Natural killer cell treated with Interleukin-12 subunit alpha and Interleukin-12 subunit beta and Interleukin-15 and Interleukin-18, amount 100 ng/mL, for 72 hours (primary cell): ENCODE measurements around the gene COL28A1. TPM values are rescaled to one million over a fixed set of nuclear protein-coding genes. Genes with fewer than 3 reads are reported as not detected.
A peak's percentile ranks its signal among the peaks of the same experiment; 100 is the strongest.

Experiments
- ATAC-seq, 2 donors: fragments of 150-1000 bp; cut with Tn5 transposase in 1 of 2; sonication (Bioruptor Pico), chemical (Tn5 transposase) in 1 of 2; 2 replicates each; pipeline ENCODE4 v1.10.0; 2021
- DNase-seq: peaks from one replicate; pipeline ENCODE4 v3.0.0; 2022; ENCODE audit warnings: low spot score
- H3K27ac Mint-ChIP-seq, 2 donors: 1 replicate in 1 of 2; 2 replicates in 1 of 2; pipeline ENCODE4 v1.8.0; 2022; ENCODE audit warnings: mixed read lengths in 2 of 2, mild to moderate bottlenecking in 1 of 2, moderate library complexity in 1 of 2
- H3K27me3 Mint-ChIP-seq, 2 donors: 1 replicate in 1 of 2; 2 replicates in 1 of 2; pipeline ENCODE4 v1.8.0; 2022; ENCODE audit warnings: mixed read lengths in 2 of 2
- H3K36me3 Mint-ChIP-seq: one replicate; pipeline ENCODE4 v1.8.0; 2022; ENCODE audit warnings: mixed read lengths
- H3K4me1 Mint-ChIP-seq, 2 donors: 1 replicate in 1 of 2; 2 replicates in 1 of 2; pipeline ENCODE4 v1.8.0; 2022; ENCODE audit warnings: low read depth in 2 of 2, mixed read lengths in 2 of 2, mild to moderate bottlenecking in 1 of 2
- H3K4me3 Mint-ChIP-seq: one replicate; pipeline ENCODE4 v1.8.0; 2022; ENCODE audit warnings: mixed read lengths
- H3K9me3 Mint-ChIP-seq: 2 replicates; pipeline ENCODE4 v1.8.0; 2022; ENCODE audit warnings: mixed read lengths
- total RNA-seq, 2 donors: library from RNA; stranded (reverse); gene quantifications; one replicate each; pipeline ENCODE4 v1.2.3, GENCODE V29; 2022

The COL28A1 gene
- total RNA-seq = under 1 TPM in 1 of 2 donors, not detected in 1; 0.24 TPM

- no peak for ATAC-seq
- DNase-seq = no peak
- no peaks in the 10 kb centered on the region for H3K4me1 Mint-ChIP-seq
- no peak within 1 kb of the TSS for H3K4me3 Mint-ChIP-seq
- H3K9me3 Mint-ChIP-seq = no peaks in the 10 kb centered on the region
- H3K36me3 Mint-ChIP-seq = no peaks in the 10 kb centered on the region
- no peak within 1 kb of the TSS for H3K27ac Mint-ChIP-seq
- peaks cover 6 to 13% of the 10 kb centered on the region in 2 donors for H3K27me3 Mint-ChIP-seq
These were observed at the start of gene COL28A1 for GRCh38 chr7:7535691-7536090. TSS of gene COL28A1 (minus strand) at chr7:7535873. CDS start at chr7:7532875, 2,998 bp downstream.

- ATAC-seq (no peak), DNase-seq (no peak)
- H3K9me3 Mint-ChIP-seq = no peaks in the 10 kb centered on the region
- peaks cover 1 to 3% of the 10 kb centered on the region in 2 donors for H3K4me1 Mint-ChIP-seq
- no peak overlapping the region for H3K27ac Mint-ChIP-seq
- no peaks in the 10 kb centered on the region for H3K36me3 Mint-ChIP-seq
- H3K27me3 Mint-ChIP-seq = no peaks in the 10 kb centered on the region
- no peak overlapping the region for H3K4me3 Mint-ChIP-seq
These were observed 49.0 kb upstream of the COL28A1 start for GRCh38 chr7:7584653-7585052.

GRCh38 chr7:7583731-7584130, 48.1 kb upstream of the COL28A1 start:
- H3K27ac Mint-ChIP-seq = no peak overlapping the region
- H3K4me1 Mint-ChIP-seq = peaks cover 0 to 2% of the 10 kb centered on the region in 2 donors
- H3K9me3 Mint-ChIP-seq = no peaks in the 10 kb centered on the region
- no peaks in the 10 kb centered on the region for H3K27me3 Mint-ChIP-seq
- DNase-seq = no peak
- ATAC-seq = no peak
- H3K4me3 Mint-ChIP-seq = no peak overlapping the region
- no peaks in the 10 kb centered on the region for H3K36me3 Mint-ChIP-seq

- DNase-seq = no peak
- Mint-ChIP-seq H3K27me3 (no peaks in the 10 kb centered on the region), H3K27ac (no peak overlapping the region), H3K36me3 (no peaks in the 10 kb centered on the region), H3K4me1 (no peaks in the 10 kb centered on the region), H3K9me3 (no peaks in the 10 kb centered on the region), H3K4me3 (no peak overlapping the region)
- no peak for ATAC-seq
These were observed 46.9 kb upstream of the COL28A1 start for GRCh38 chr7:7582596-7582995.

GRCh38 chr7:7581531-7582179, 46.0 kb upstream of the COL28A1 start:
- no peaks in the 10 kb centered on the region for H3K36me3 Mint-ChIP-seq
- ATAC-seq (no peak), DNase-seq (no peak)
- no peak overlapping the region for H3K4me3 Mint-ChIP-seq
- no peaks in the 10 kb centered on the region for H3K27me3 Mint-ChIP-seq
- no peaks in the 10 kb centered on the region for H3K9me3 Mint-ChIP-seq
- no peak overlapping the region for H3K27ac Mint-ChIP-seq
- H3K4me1 Mint-ChIP-seq = no peaks in the 10 kb centered on the region

GRCh38 chr7:7579638-7580037, 44.0 kb upstream of the COL28A1 start:
- no peaks in the 10 kb centered on the region for H3K4me1 Mint-ChIP-seq
- H3K27me3 Mint-ChIP-seq = no peaks in the 10 kb centered on the region
- H3K4me3 Mint-ChIP-seq = no peak overlapping the region
- H3K9me3 Mint-ChIP-seq = no peaks in the 10 kb centered on the region
- DNase-seq (no peak), ATAC-seq (no peak)
- H3K27ac Mint-ChIP-seq = no peak overlapping the region
- H3K36me3 Mint-ChIP-seq = no peaks in the 10 kb centered on the region

- Mint-ChIP-seq H3K9me3 (no peaks in the 10 kb centered on the region), H3K27ac (no peak overlapping the region), H3K4me3 (no peak overlapping the region), H3K4me1 (peaks cover 0 to 2% of the 10 kb centered on the region in 2 donors), H3K36me3 (no peaks in the 10 kb centered on the region), H3K27me3 (no peaks in the 10 kb centered on the region)
- ATAC-seq (no peak), DNase-seq (no peak)
These were observed 42.2 kb upstream of the COL28A1 start for GRCh38 chr7:7577888-7578287.

GRCh38 chr7:7576344-7576743, 40.7 kb upstream of the COL28A1 start:
- ATAC-seq (no peak), DNase-seq (no peak)
- Mint-ChIP-seq H3K36me3 (no peaks in the 10 kb centered on the region), H3K9me3 (no peaks in the 10 kb centered on the region), H3K27me3 (no peaks in the 10 kb centered on the region), H3K27ac (no peak overlapping the region), H3K4me3 (no peak overlapping the region), H3K4me1 (peaks cover 0 to 2% of the 10 kb centered on the region in 2 donors)

GRCh38 chr7:7573701-7574100, 38.0 kb upstream of the COL28A1 start:
- Mint-ChIP-seq H3K36me3 (peaks cover 11% of the 10 kb centered on the region), H3K4me1 (peaks cover 18% of the 10 kb centered on the region in 2 donors), H3K9me3 (no peaks in the 10 kb centered on the region), H3K27ac (no peak overlapping the region), H3K27me3 (no peaks in the 10 kb centered on the region), H3K4me3 (no peak overlapping the region)
- ATAC-seq (no peak), DNase-seq (no peak)

- Mint-ChIP-seq H3K9me3 (no peaks in the 10 kb centered on the region), H3K27me3 (no peaks in the 10 kb centered on the region), H3K36me3 (peaks cover 11% of the 10 kb centered on the region), H3K4me1 (peaks cover 29 to 34% of the 10 kb centered on the region in 2 donors), H3K27ac (peak overlapping the region in 1 of 2 donors; percentile 75), H3K4me3 (no peak overlapping the region)
- no peak for DNase-seq
- no peak for ATAC-seq
These were observed 34.9 kb upstream of the COL28A1 start for GRCh38 chr7:7570584-7570983.

GRCh38 chr7:7569615-7570014, 33.9 kb upstream of the COL28A1 start:
- Mint-ChIP-seq H3K4me3 (peak overlapping the region; percentile 88), H3K27ac (peak overlapping the region; percentile 75), H3K9me3 (no peaks in the 10 kb centered on the region), H3K27me3 (no peaks in the 10 kb centered on the region), H3K4me1 (peaks cover 29 to 34% of the 10 kb centered on the region in 2 donors), H3K36me3 (peaks cover 11% of the 10 kb centered on the region)
- ATAC-seq = no peak
- no peak for DNase-seq

GRCh38 chr7:7569081-7569527, 33.4 kb upstream of the COL28A1 start:
- Mint-ChIP-seq H3K9me3 (no peaks in the 10 kb centered on the region), H3K4me3 (peak overlapping the region; percentile 88), H3K27ac (peak overlapping the region; percentile 75), H3K4me1 (peaks cover 29 to 34% of the 10 kb centered on the region in 2 donors), H3K36me3 (peaks cover 11% of the 10 kb centered on the region), H3K27me3 (no peaks in the 10 kb centered on the region)
- DNase-seq (no peak), ATAC-seq (no peak)

GRCh38 chr7:7568553-7568952, 32.9 kb upstream of the COL28A1 start:
- Mint-ChIP-seq H3K4me1 (peaks cover 29 to 34% of the 10 kb centered on the region in 2 donors), H3K9me3 (no peaks in the 10 kb centered on the region), H3K36me3 (peaks cover 11% of the 10 kb centered on the region), H3K27ac (peak overlapping the region; percentile 75), H3K27me3 (no peaks in the 10 kb centered on the region), H3K4me3 (peak overlapping the region; percentile 88)
- DNase-seq (no peak), ATAC-seq (no peak)

- ATAC-seq (no peak), DNase-seq (no peak)
- H3K27me3 Mint-ChIP-seq = no peaks in the 10 kb centered on the region
- peak overlapping the region; percentile 88 for H3K4me3 Mint-ChIP-seq
- H3K27ac Mint-ChIP-seq = peak overlapping the region; percentile 75
- H3K4me1 Mint-ChIP-seq = peaks cover 28 to 34% of the 10 kb centered on the region in 2 donors
- H3K36me3 Mint-ChIP-seq = peaks cover 11% of the 10 kb centered on the region
- H3K9me3 Mint-ChIP-seq = no peaks in the 10 kb centered on the region
These were observed 32.3 kb upstream of the COL28A1 start for GRCh38 chr7:7567898-7568531.
